ENCODE data around the gene VMAC. TPM values are rescaled to one million over a fixed set of nuclear protein-coding genes. Genes with fewer than 3 reads are reported as not detected.

Gene VMAC
- total RNA-seq, 1 experiment from 2014 or later: 4.3 TPM

DNA sequence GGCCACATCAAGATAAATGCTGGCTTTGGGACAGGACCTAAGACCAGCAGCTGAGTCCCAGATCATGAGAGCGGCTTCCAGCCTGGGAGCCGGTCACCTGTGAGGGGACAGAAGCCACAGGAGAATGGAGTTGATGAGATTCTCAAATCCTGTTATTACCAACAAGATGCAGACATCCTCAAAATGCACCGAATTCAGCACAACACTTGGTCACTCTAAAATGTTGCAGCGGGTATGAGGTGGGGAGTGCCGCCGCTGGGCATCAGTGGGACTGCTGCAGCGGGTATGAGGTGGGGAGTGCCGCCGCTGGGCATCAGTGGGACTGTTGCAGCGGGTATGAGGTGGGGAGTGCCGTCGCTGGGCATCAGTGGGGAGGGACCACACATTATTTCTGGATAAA lies 52.1 kb downstream of the VMAC start:
- no TSS peak for BruUV-seq (replicated peaks)
- intact Hi-C loops (cut with micrococcal nuclease; ENCODE audit: unreplicated experiment): no loop called here
- TF ChIP-seq, protein P1, sequence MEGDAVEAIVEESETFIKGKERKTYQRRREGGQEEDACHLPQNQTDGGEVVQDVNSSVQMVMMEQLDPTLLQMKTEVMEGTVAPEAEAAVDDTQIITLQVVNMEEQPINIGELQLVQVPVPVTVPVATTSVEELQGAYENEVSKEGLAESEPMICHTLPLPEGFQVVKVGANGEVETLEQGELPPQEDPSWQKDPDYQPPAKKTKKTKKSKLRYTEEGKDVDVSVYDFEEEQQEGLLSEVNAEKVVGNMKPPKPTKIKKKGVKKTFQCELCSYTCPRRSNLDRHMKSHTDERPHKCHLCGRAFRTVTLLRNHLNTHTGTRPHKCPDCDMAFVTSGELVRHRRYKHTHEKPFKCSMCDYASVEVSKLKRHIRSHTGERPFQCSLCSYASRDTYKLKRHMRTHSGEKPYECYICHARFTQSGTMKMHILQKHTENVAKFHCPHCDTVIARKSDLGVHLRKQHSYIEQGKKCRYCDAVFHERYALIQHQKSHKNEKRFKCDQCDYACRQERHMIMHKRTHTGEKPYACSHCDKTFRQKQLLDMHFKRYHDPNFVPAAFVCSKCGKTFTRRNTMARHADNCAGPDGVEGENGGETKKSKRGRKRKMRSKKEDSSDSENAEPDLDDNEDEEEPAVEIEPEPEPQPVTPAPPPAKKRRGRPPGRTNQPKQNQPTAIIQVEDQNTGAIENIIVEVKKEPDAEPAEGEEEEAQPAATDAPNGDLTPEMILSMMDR (IDR thresholded peaks at IDR 0.05; ENCODE audit: unreplicated experiment): no peak
- Mint-ChIP-seq H3K4me3 (ENCODE audit: low read depth, unreplicated experiment) (no peak overlapping the region), H3K27me3 (ENCODE audit: unreplicated experiment) (no peaks in the 10 kb centered on the region), H3K36me3 (ENCODE audit: insufficient read depth, unreplicated experiment) (peaks cover 10% of the 10 kb centered on the region), H3K27ac (ENCODE audit: unreplicated experiment) (no peak overlapping the region), H3K9me3 (ENCODE audit: low read depth, unreplicated experiment) (no peaks in the 10 kb centered on the region), H3K4me1 (ENCODE audit: low read depth, unreplicated experiment) (peaks cover 23% of the 10 kb centered on the region)
- no peak for DNase-seq
- CTCF ChIA-PET: interaction anchor here (0.7 to 1.1 kb wide), 2 partner anchors 11 to 17 kb away, joined by 3 to 4 read pairs; no protein-coding TSS in a partner anchor

DNA sequence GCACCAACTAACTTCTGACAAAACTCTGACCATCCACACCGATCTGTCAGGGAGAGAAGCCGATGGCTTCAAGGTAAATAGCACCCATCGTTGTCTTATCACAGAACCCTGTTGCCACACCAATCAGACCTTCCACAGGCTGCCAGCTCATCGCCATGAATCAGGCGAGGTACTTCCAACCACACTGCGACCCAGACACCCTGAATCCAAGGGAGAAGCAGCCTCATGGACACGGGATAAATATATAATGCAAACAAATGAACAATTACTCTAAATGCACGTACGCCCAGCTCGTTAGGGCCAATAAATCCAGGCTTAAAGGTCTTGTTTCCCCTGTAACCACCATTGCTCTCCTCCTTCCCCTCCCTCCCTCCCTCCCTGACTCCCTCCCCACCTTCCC lies 52.5 kb downstream of the VMAC start:
- DNase-seq: no peak
- no TSS peak for BruUV-seq (replicated peaks)
- Mint-ChIP-seq H3K4me3 (ENCODE audit: low read depth, unreplicated experiment) (no peak overlapping the region), H3K36me3 (ENCODE audit: insufficient read depth, unreplicated experiment) (peaks cover 10% of the 10 kb centered on the region), H3K27ac (ENCODE audit: unreplicated experiment) (no peak overlapping the region), H3K9me3 (ENCODE audit: low read depth, unreplicated experiment) (no peaks in the 10 kb centered on the region), H3K4me1 (ENCODE audit: low read depth, unreplicated experiment) (peaks cover 27% of the 10 kb centered on the region), H3K27me3 (ENCODE audit: unreplicated experiment) (no peaks in the 10 kb centered on the region)
- CTCF ChIA-PET: interaction anchor here (0.7 kb wide), 1 partner anchor 17 kb away, joined by 3 read pairs; no protein-coding TSS in a partner anchor
- TF ChIP-seq, protein P1 (IDR thresholded peaks at IDR 0.05; ENCODE audit: unreplicated experiment): no peak
- intact Hi-C loops (cut with micrococcal nuclease; ENCODE audit: unreplicated experiment): no loop called here

DNA sequence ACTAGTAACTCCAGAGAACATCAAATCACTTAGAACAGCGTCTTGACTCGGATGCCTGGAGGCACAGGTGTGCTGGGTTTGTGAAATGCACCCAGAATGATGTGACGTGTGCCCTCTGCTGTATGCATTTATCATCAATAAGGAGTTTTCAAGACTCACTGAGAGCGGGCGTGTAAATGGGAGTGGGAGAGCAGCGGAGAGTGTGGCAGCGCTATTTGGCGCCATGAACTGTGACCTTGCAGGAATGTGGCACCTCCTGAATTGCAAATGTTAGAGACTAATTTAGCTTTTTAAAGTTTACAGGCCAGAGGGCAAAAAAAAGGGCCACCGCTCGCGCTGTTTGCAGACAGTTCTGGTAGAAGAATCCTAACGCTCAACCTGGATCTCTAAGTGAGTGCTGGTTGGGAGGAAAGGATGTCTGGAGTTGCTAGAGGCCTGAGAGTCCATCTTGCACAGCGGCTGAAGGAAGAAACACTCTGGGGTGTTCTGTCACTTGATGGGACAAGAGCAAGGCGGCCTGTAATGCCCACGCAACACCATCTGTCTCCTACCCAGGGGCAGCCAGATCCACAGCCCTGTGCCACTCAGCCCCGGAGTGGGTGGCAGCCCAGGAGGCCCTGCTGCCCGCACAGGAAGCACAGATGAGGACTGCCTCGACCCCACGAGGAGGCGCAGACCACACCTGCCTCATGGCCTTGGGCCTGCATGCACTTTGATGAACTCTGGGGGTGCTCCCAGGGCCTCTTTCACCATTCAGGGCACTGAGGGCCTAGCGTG lies 53.6 kb downstream of the VMAC start:
- Mint-ChIP-seq H3K9me3 (ENCODE audit: low read depth, unreplicated experiment) (no peaks in the 10 kb centered on the region), H3K4me1 (ENCODE audit: low read depth, unreplicated experiment) (peaks cover 34% of the 10 kb centered on the region), H3K36me3 (ENCODE audit: insufficient read depth, unreplicated experiment) (peaks cover 10% of the 10 kb centered on the region), H3K27ac (ENCODE audit: unreplicated experiment) (no peak overlapping the region), H3K4me3 (ENCODE audit: low read depth, unreplicated experiment) (no peak overlapping the region), H3K27me3 (ENCODE audit: unreplicated experiment) (no peaks in the 10 kb centered on the region)
- CTCF ChIA-PET: no interaction called here
- TF ChIP-seq, protein P1 (IDR thresholded peaks at IDR 0.05; ENCODE audit: unreplicated experiment): no peak
- no TSS peak for BruUV-seq (replicated peaks)
- intact Hi-C loops (cut with micrococcal nuclease; ENCODE audit: unreplicated experiment): no loop called here
- no peak for DNase-seq

DNA sequence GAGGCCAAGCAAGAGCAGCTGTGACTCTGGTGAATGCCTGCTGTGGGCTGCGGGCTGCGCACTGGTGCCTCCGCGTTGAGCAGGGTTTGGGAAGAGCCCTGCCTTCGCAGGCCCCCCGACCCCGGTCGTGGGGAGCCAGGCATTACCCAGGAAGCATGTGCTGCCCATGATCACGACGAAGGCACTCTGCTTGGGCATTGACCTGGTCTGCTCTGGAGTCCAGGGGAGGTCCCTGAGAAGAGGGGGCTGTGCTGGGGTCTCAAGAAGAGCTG lies 54.1 kb downstream of the VMAC start:
- CTCF ChIA-PET: no interaction called here
- peaks cover 34% of the 10 kb centered on the region for H3K4me1 Mint-ChIP-seq (ENCODE audit: low read depth, unreplicated experiment)
- TF ChIP-seq, protein P1 (IDR thresholded peaks at IDR 0.05; ENCODE audit: unreplicated experiment): no peak
- intact Hi-C loops (cut with micrococcal nuclease; ENCODE audit: unreplicated experiment): no loop called here
- H3K27ac Mint-ChIP-seq (ENCODE audit: unreplicated experiment): no peak overlapping the region
- no peak for DNase-seq
- no peaks in the 10 kb centered on the region for H3K27me3 Mint-ChIP-seq (ENCODE audit: unreplicated experiment)
- H3K4me3 Mint-ChIP-seq (ENCODE audit: low read depth, unreplicated experiment): no peak overlapping the region
- no peaks in the 10 kb centered on the region for H3K9me3 Mint-ChIP-seq (ENCODE audit: low read depth, unreplicated experiment)
- no TSS peak for BruUV-seq (replicated peaks)
- peaks cover 9% of the 10 kb centered on the region for H3K36me3 Mint-ChIP-seq (ENCODE audit: insufficient read depth, unreplicated experiment)

Data from Calu3 (cell line).